ENCODE results near the gene PDK4. TPM values are rescaled to one million over a fixed set of nuclear protein-coding genes. Genes with fewer than 3 reads are reported as not detected.
"Not testable (repeated sequence)": the region's sequence is repeated elsewhere in the genome, so short reads cannot be mapped to it uniquely, and the experiment has no call there.

PDK4 gene
- total and polyA plus RNA-seq, 2 donors from 2014 or later: 45.0 to 106 TPM

DNA sequence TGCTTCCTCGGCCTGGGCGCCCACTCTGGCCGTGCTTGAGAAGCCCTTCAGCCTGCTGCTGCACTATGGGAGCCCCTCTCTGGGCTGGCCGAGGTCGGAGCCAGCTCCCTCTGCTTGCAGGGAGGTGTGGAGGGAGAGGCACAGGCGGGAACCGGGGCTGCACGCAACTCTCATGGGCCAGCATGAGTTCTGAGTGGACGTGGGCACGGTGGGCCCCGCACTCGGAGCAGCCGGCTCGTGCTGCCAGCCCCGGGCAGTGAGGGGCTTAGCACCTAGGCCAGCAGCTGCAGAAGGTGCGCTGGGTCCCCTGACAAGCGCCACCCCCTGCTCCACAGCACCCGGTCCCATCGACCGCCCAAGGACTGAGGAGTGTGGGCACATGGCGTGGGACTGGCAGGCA, 9.0 kb upstream of the PDK4 start:
- peaks cover 8 to 25% (median 11%) of the 10 kb centered on the region in 3 donors for H3K4me1 ChIP-seq (ENCODE audit: control insufficient read depth in 2 of 3, insufficient read depth in 2 of 3, low read depth in 1 of 3, low read length in 3 of 3)
- intact Hi-C loops (cut with DNase I): no loop called here
- no peak for FAIRE-seq
- H3K4me3 ChIP-seq (ENCODE audit: low read length in 3 of 3): no peak overlapping the region
- no peaks in the 10 kb centered on the region for H3K36me3 ChIP-seq (ENCODE audit: control insufficient read depth in 2 of 3, insufficient read depth in 3 of 3, low read length in 3 of 3)
- H3K27ac ChIP-seq (ENCODE audit: low read depth in 2 of 2, low read length in 2 of 2): no peak overlapping the region
- no peaks in the 10 kb centered on the region for H3K9me3 ChIP-seq (ENCODE audit: control insufficient read depth in 2 of 3, insufficient read depth in 1 of 3, low read length in 3 of 3)
- no peak overlapping the region for H3K9ac ChIP-seq (ENCODE audit: low read length in 3 of 3)
- TF ChIP-seq, protein P1, sequence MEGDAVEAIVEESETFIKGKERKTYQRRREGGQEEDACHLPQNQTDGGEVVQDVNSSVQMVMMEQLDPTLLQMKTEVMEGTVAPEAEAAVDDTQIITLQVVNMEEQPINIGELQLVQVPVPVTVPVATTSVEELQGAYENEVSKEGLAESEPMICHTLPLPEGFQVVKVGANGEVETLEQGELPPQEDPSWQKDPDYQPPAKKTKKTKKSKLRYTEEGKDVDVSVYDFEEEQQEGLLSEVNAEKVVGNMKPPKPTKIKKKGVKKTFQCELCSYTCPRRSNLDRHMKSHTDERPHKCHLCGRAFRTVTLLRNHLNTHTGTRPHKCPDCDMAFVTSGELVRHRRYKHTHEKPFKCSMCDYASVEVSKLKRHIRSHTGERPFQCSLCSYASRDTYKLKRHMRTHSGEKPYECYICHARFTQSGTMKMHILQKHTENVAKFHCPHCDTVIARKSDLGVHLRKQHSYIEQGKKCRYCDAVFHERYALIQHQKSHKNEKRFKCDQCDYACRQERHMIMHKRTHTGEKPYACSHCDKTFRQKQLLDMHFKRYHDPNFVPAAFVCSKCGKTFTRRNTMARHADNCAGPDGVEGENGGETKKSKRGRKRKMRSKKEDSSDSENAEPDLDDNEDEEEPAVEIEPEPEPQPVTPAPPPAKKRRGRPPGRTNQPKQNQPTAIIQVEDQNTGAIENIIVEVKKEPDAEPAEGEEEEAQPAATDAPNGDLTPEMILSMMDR (IDR thresholded peaks at IDR 0.05; ENCODE audit: borderline replicate concordance, extremely low read depth, insufficient read depth): no peak
- DNase-seq: peak in 1 of 5 donors; percentile 59
- H3K27me3 ChIP-seq (ENCODE audit: control insufficient read depth, insufficient read depth, low read length): no peaks in the 10 kb centered on the region

DNA sequence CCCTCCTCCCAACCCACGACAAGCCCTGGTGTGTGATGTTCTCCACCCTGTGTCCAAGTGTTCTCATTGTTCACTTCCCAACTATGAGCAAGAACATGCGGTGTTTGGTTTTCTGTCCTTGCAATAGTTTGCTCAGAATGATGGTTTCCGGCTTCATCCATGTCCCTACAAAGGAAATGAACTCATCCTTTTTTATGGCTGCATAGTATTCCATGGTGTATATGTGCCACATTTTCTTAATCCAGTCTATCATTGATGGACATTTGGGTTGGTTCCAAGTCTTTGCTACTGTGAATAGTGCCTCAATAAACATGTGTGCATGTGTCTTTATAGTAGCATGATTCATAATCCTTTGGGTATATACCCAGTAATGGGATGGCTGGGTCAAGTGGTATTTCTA, 8.5 kb upstream of the PDK4 start:
- DNase-seq; FAIRE-seq; H3K36me3 ChIP-seq (ENCODE audit: control insufficient read depth in 2 of 3, insufficient read depth in 3 of 3, low read length in 3 of 3); H3K9me3 ChIP-seq (ENCODE audit: control insufficient read depth in 2 of 3, insufficient read depth in 1 of 3, low read length in 3 of 3); H3K27ac ChIP-seq (ENCODE audit: low read depth in 2 of 2, low read length in 2 of 2); H3K4me3 ChIP-seq (ENCODE audit: low read length in 3 of 3); intact Hi-C loops (cut with DNase I); H3K27me3 ChIP-seq (ENCODE audit: control insufficient read depth, insufficient read depth, low read length); H3K9ac ChIP-seq (ENCODE audit: low read length in 3 of 3): not testable (repeated sequence)
- peaks cover 8 to 21% (median 10%) of the 10 kb centered on the region in 3 donors for H3K4me1 ChIP-seq (ENCODE audit: control insufficient read depth in 2 of 3, insufficient read depth in 2 of 3, low read depth in 1 of 3, low read length in 3 of 3)

DNA sequence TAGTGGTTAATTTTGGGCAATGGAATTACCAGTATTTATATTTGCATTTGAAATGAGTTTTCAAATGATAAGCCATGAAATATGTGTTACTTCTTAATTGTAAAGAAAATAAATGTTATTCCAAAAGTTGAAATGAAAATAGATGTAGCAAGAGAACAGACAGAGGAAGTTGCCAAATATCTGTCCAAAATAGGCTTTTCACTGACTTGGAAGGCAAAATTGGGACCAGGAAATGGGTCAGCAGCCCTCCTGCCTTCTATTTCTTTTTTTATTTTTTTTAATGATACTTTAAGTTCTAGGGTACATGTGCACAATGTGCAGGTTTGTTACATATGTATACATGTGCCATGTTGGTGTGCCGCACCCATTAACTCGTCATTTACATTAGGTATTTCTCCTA, 8.1 kb upstream of the PDK4 start:
- H3K9me3 ChIP-seq (ENCODE audit: control insufficient read depth in 2 of 3, insufficient read depth in 1 of 3, low read length in 3 of 3); intact Hi-C loops (cut with DNase I); FAIRE-seq; H3K36me3 ChIP-seq (ENCODE audit: control insufficient read depth in 2 of 3, insufficient read depth in 3 of 3, low read length in 3 of 3); H3K9ac ChIP-seq (ENCODE audit: low read length in 3 of 3); H3K4me3 ChIP-seq (ENCODE audit: low read length in 3 of 3); DNase-seq; H3K27me3 ChIP-seq (ENCODE audit: control insufficient read depth, insufficient read depth, low read length); H3K27ac ChIP-seq (ENCODE audit: low read depth in 2 of 2, low read length in 2 of 2): not testable (repeated sequence)
- H3K4me1 ChIP-seq (ENCODE audit: control insufficient read depth in 2 of 3, insufficient read depth in 2 of 3, low read depth in 1 of 3, low read length in 3 of 3): peaks cover 8 to 17% (median 8%) of the 10 kb centered on the region in 3 donors

DNA sequence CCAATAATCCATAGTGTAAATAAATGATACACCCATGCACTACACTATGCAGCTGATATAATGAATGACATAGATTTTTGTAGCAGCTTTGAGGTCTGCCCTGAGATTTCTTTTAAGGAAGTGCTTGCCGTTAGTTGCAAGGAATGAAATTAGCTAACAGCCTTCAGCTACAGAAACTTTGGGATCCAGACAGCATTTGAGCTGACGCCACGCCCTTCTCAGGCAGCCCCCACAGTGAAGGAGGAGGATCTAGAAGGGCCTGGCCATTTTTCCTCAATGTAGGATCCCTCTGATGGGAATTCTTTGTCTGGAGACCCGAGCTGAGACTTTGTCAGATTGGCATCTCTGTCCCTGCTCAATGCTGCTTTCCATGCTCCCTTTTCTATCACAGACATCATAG, 6.1 kb upstream of the PDK4 start:
- no peak overlapping the region for H3K4me3 ChIP-seq (ENCODE audit: low read length in 3 of 3)
- H3K36me3 ChIP-seq (ENCODE audit: control insufficient read depth in 2 of 3, insufficient read depth in 3 of 3, low read length in 3 of 3): no peaks in the 10 kb centered on the region
- H3K4me1 ChIP-seq (ENCODE audit: control insufficient read depth in 2 of 3, insufficient read depth in 2 of 3, low read depth in 1 of 3, low read length in 3 of 3): peaks cover 0 to 7% (median 0%) of the 10 kb centered on the region in 3 donors
- H3K9ac ChIP-seq (ENCODE audit: low read length in 3 of 3): no peak overlapping the region
- intact Hi-C loops (cut with DNase I): no loop called here
- no peak for FAIRE-seq
- DNase-seq: no peak
- TF ChIP-seq, protein P1 (IDR thresholded peaks at IDR 0.05; ENCODE audit: borderline replicate concordance, extremely low read depth, insufficient read depth): no peak
- H3K9me3 ChIP-seq (ENCODE audit: control insufficient read depth in 2 of 3, insufficient read depth in 1 of 3, low read length in 3 of 3): no peaks in the 10 kb centered on the region
- no peaks in the 10 kb centered on the region for H3K27me3 ChIP-seq (ENCODE audit: control insufficient read depth, insufficient read depth, low read length)
- H3K27ac ChIP-seq (ENCODE audit: low read depth in 2 of 2, low read length in 2 of 2): no peak overlapping the region

Data from kidney (tissue), 14 donors.